Fibroblast of skin of scalp (primary cell): Measurements from ENCODE around the gene EML6.

Experiments
- DNase-seq: peaks from one replicate; pipeline ENCODE4 v3.0.0-alpha.2; 2013

Gene EML6

GRCh38 chr2:54708584-54709335 lies 14.7 kb upstream of the EML6 start:
- DNase-seq, result no peak

- DNase-seq, result no peak
These were observed 14.1 kb upstream of the EML6 start for GRCh38 chr2:54709336-54709809.

GRCh38 chr2:54710216-54710615 lies 13.2 kb upstream of the EML6 start:
- no peak for DNase-seq

GRCh38 chr2:54712516-54712915 lies 10.9 kb upstream of the EML6 start:
- DNase-seq, result no peak

- DNase-seq, result no peak
These were observed 8.5 kb upstream of the EML6 start for GRCh38 chr2:54714996-54715395.

GRCh38 chr2:54716375-54716774 lies 7.1 kb upstream of the EML6 start:
- no peak for DNase-seq

GRCh38 chr2:54720563-54720962 lies 2.9 kb upstream of the EML6 start:
- DNase-seq, result no peak

GRCh38 chr2:54722641-54723040 lies 821 bp upstream of the EML6 start:
- no peak for DNase-seq

GRCh38 chr2:54723996-54724559 lies 616 bp downstream of the EML6 start:
- no peak for DNase-seq

GRCh38 chr2:54724560-54725342 lies 1.3 kb downstream of the EML6 start:
- DNase-seq, result no peak

GRCh38 chr2:54725343-54726099 lies 2.1 kb downstream of the EML6 start:
- no peak for DNase-seq

GRCh38 chr2:54726431-54726830 lies 3.0 kb downstream of the EML6 start:
- DNase-seq, result no peak

- DNase-seq, result no peak
These were observed 3.5 kb downstream of the EML6 start for GRCh38 chr2:54726940-54727339.

GRCh38 chr2:54728669-54729120 lies 5.2 kb downstream of the EML6 start:
- peak; percentile 92 for DNase-seq

GRCh38 chr2:54735636-54736035 lies 12.2 kb downstream of the EML6 start:
- no peak for DNase-seq

- DNase-seq, result no peak
These were observed 14.8 kb downstream of the EML6 start for GRCh38 chr2:54738281-54738680.

- no peak for DNase-seq
These were observed 16.9 kb downstream of the EML6 start for GRCh38 chr2:54740333-54740732.

GRCh38 chr2:54741250-54741649 lies 17.8 kb downstream of the EML6 start:
- no peak for DNase-seq

- DNase-seq, result peak; percentile 8
These were observed 26.6 kb downstream of the EML6 start for GRCh38 chr2:54750040-54750439.

GRCh38 chr2:54752439-54752838 lies 29.0 kb downstream of the EML6 start:
- no peak for DNase-seq

GRCh38 chr2:54755641-54756326 lies 32.3 kb downstream of the EML6 start:
- DNase-seq, result no peak

- DNase-seq, result peak; percentile 14
These were observed 34.0 kb downstream of the EML6 start for GRCh38 chr2:54757500-54757899.
